Measurements from ENCODE around the gene GJA4.

- no peak for TF ChIP-seq CTCF (IDR thresholded peaks at IDR 0.05)
- TF ChIP-seq EZH2 (IDR thresholded peaks at IDR 0.05; ENCODE audit: borderline replicate concordance, insufficient read depth, low read depth, low read length, poor library complexity, severe bottlenecking) = no peak
These were observed 15.4 kb downstream of the GJA4 start for GRCh38 chr1:34808051-34808810.

Measured in B cell (primary cell).